ENCODE results near the gene HDAC6.

Gene HDAC6

GRCh38 chrX:48784726-48785125 is 17.1 kb upstream of the HDAC6 start:
- TF ChIP-seq CTCF (IDR thresholded peaks at IDR 0.05; ENCODE audit: low read depth, low read length), result no peak
- no peak overlapping the region for H3K4me3 ChIP-seq (ENCODE audit: low read depth, low read length)

GRCh38 chrX:48785186-48785539 is 16.7 kb upstream of the HDAC6 start:
- no peak overlapping the region for H3K4me3 ChIP-seq (ENCODE audit: low read depth, low read length)
- no peak for TF ChIP-seq CTCF (IDR thresholded peaks at IDR 0.05; ENCODE audit: low read depth, low read length)

- no peak for TF ChIP-seq CTCF (IDR thresholded peaks at IDR 0.05; ENCODE audit: low read depth, low read length)
- H3K4me3 ChIP-seq (ENCODE audit: low read depth, low read length), result no peak overlapping the region
Measured at GRCh38 chrX:48785540-48786214, 16.2 kb upstream of the HDAC6 start.

GRCh38 chrX:48786341-48786800 is 15.5 kb upstream of the HDAC6 start, which contains the start of gene GATA1:
Gene GATA1, plus strand, starts transcription at chrX:48786590. Its CDS starts 4,520 bp downstream, at chrX:48791110.
- TF ChIP-seq CTCF (IDR thresholded peaks at IDR 0.05; ENCODE audit: low read depth, low read length), result no peak
- no peak within 1 kb of the TSS for H3K4me3 ChIP-seq (ENCODE audit: low read depth, low read length)

- no peak overlapping the region for H3K4me3 ChIP-seq (ENCODE audit: low read depth, low read length)
- no peak for TF ChIP-seq CTCF (IDR thresholded peaks at IDR 0.05; ENCODE audit: low read depth, low read length)
Measured at GRCh38 chrX:48786825-48787504, 14.9 kb upstream of the HDAC6 start.

- no peak for TF ChIP-seq CTCF (IDR thresholded peaks at IDR 0.05; ENCODE audit: low read depth, low read length)
- no peak overlapping the region for H3K4me3 ChIP-seq (ENCODE audit: low read depth, low read length)
Measured at GRCh38 chrX:48787505-48788443, 14.1 kb upstream of the HDAC6 start.
